ENCODE measurements around the gene CYP21A2.

DNA sequence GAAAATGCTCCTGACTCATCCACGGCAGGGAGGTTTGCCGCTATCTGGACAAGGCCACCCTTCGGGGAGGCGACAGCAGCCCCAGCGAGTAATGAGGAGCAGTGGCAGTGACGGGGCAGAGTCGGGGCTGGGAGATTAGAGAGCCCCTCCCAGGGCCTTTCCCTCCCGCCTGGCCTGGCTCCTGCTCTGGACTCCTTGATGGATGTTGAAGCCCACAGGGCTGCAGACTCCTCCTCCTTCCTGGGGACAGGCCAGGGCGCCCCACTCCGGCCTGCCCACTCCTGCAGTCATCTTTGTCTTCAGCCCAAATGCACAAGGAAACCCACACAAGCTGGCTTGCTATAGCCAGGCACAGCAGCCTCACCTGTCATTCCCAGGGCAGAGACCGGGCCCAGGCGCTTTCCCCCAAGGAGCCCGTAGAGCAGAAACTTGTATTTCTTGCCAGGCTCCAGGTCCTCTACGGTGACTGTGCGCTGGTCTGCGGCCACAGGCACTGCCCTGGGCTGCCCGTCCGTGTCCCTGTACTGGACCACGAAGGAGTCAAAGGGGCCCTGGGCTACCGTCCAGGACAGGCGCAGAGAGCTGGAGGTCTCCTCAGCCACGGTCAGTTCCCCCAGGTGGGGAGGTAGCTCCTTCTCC is 7.7 kb downstream of the CYP21A2 start:
- no peak for TF ChIP-seq CTCF (IDR thresholded peaks at IDR 0.05)
- no peak for TF ChIP-seq POLR2A (IDR thresholded peaks at IDR 0.05)
